ENCODE data around the gene DZIP1.

Gene DZIP1

GRCh38 chr13:95605448-95606125 lies 38.9 kb downstream of the DZIP1 start:
- DNase-seq (ENCODE audit: low read depth), result no peak
- no peak for TF ChIP-seq CTCF (IDR thresholded peaks at IDR 0.05; ENCODE audit: control insufficient read depth, insufficient read depth, low read depth, low read length, missing control alignments)
- no peak overlapping the region for H3K4me3 ChIP-seq (ENCODE audit: control insufficient read depth, low read depth, low read length)

- no peak overlapping the region for H3K4me3 ChIP-seq (ENCODE audit: control insufficient read depth, low read depth, low read length)
- DNase-seq (ENCODE audit: low read depth), result no peak
- no peak for TF ChIP-seq CTCF (IDR thresholded peaks at IDR 0.05; ENCODE audit: control insufficient read depth, insufficient read depth, low read depth, low read length, missing control alignments)
Measured at GRCh38 chr13:95604556-95604915, 40.0 kb downstream of the DZIP1 start.

- no peak overlapping the region for H3K4me3 ChIP-seq (ENCODE audit: control insufficient read depth, low read depth, low read length)
- TF ChIP-seq CTCF (IDR thresholded peaks at IDR 0.05; ENCODE audit: control insufficient read depth, insufficient read depth, low read depth, low read length, missing control alignments), result no peak
- DNase-seq (ENCODE audit: low read depth), result no peak
Measured at GRCh38 chr13:95603887-95604555, 40.5 kb downstream of the DZIP1 start.

- DNase-seq (ENCODE audit: low read depth), result no peak
- no peak for TF ChIP-seq CTCF (IDR thresholded peaks at IDR 0.05; ENCODE audit: control insufficient read depth, insufficient read depth, low read depth, low read length, missing control alignments)
- no peak overlapping the region for H3K4me3 ChIP-seq (ENCODE audit: control insufficient read depth, low read depth, low read length)
Measured at GRCh38 chr13:95601906-95602305, 42.6 kb downstream of the DZIP1 start.

GRCh38 chr13:95601216-95601615 lies 43.3 kb downstream of the DZIP1 start:
- no peak overlapping the region for H3K4me3 ChIP-seq (ENCODE audit: control insufficient read depth, low read depth, low read length)
- TF ChIP-seq CTCF (IDR thresholded peaks at IDR 0.05; ENCODE audit: control insufficient read depth, insufficient read depth, low read depth, low read length, missing control alignments), result no peak
- DNase-seq (ENCODE audit: low read depth), result no peak

GRCh38 chr13:95596701-95597100 lies 47.8 kb downstream of the DZIP1 start:
- TF ChIP-seq CTCF (IDR thresholded peaks at IDR 0.05; ENCODE audit: control insufficient read depth, insufficient read depth, low read depth, low read length, missing control alignments), result no peak
- no peak overlapping the region for H3K4me3 ChIP-seq (ENCODE audit: control insufficient read depth, low read depth, low read length)
- no peak for DNase-seq (ENCODE audit: low read depth)
